HG03571 (cell line): ENCODE data around the gene MINDY4B.
"Not testable (repeated sequence)": the region's sequence is repeated elsewhere in the genome, so short reads cannot be mapped to it uniquely, and the experiment has no call there.

Experiments used
- ATAC-seq: cut with Tn5 transposase; IDR thresholded peaks from one replicate; pipeline ENCODE4 v1.9.1; 2021; ENCODE audit not compliant: unreplicated experiment

The MINDY4B gene

GRCh38 chr3:150899141-150899540 lies 6.1 kb downstream of the MINDY4B start:
- ATAC-seq = no peak

GRCh38 chr3:150898046-150898754 lies 7.0 kb downstream of the MINDY4B start:
- no peak for ATAC-seq

GRCh38 chr3:150897592-150897991 lies 7.6 kb downstream of the MINDY4B start:
- ATAC-seq = no peak

GRCh38 chr3:150890831-150891230 lies 14.4 kb downstream of the MINDY4B start:
- no peak for ATAC-seq

GRCh38 chr3:150890295-150890694 lies 14.9 kb downstream of the MINDY4B start:
- ATAC-seq = no peak

- no peak for ATAC-seq
These were observed 16.1 kb downstream of the MINDY4B start for GRCh38 chr3:150889106-150889505.

- no peak for ATAC-seq
These were observed 18.2 kb downstream of the MINDY4B start for GRCh38 chr3:150887031-150887430.

- no peak for ATAC-seq
These were observed 19.7 kb downstream of the MINDY4B start for GRCh38 chr3:150885535-150885934.

- no peak for ATAC-seq
These were observed 26.2 kb downstream of the MINDY4B start for GRCh38 chr3:150878996-150879575.

GRCh38 chr3:150878290-150878689 lies 26.9 kb downstream of the MINDY4B start:
- ATAC-seq = no peak

GRCh38 chr3:150877303-150877702 lies 27.9 kb downstream of the MINDY4B start:
- ATAC-seq = no peak

- no peak for ATAC-seq
These were observed 28.5 kb downstream of the MINDY4B start for GRCh38 chr3:150876611-150877265.

- no peak for ATAC-seq
These were observed 29.7 kb downstream of the MINDY4B start for GRCh38 chr3:150875548-150875947.

- ATAC-seq = no peak
These were observed 30.5 kb downstream of the MINDY4B start for GRCh38 chr3:150874666-150875219.

- no peak for ATAC-seq
These were observed 34.0 kb downstream of the MINDY4B start for GRCh38 chr3:150871192-150871591.

- ATAC-seq = no peak
These were observed 34.8 kb downstream of the MINDY4B start for GRCh38 chr3:150870406-150870805.

GRCh38 chr3:150868282-150868681 lies 37.0 kb downstream of the MINDY4B start:
- no peak for ATAC-seq

- ATAC-seq = no peak
These were observed 37.8 kb downstream of the MINDY4B start for GRCh38 chr3:150867434-150867833.

GRCh38 chr3:150863921-150864320 lies 41.3 kb downstream of the MINDY4B start:
- ATAC-seq = not testable (repeated sequence)

GRCh38 chr3:150861851-150862250 lies 43.4 kb downstream of the MINDY4B start:
- ATAC-seq = no peak

- ATAC-seq = not testable (repeated sequence)
These were observed 47.3 kb downstream of the MINDY4B start for GRCh38 chr3:150857936-150858335.

GRCh38 chr3:150850191-150850590 lies 55.0 kb downstream of the MINDY4B start:
- ATAC-seq = no peak
